ENCODE results near the gene MPO.

Gene MPO

DNA sequence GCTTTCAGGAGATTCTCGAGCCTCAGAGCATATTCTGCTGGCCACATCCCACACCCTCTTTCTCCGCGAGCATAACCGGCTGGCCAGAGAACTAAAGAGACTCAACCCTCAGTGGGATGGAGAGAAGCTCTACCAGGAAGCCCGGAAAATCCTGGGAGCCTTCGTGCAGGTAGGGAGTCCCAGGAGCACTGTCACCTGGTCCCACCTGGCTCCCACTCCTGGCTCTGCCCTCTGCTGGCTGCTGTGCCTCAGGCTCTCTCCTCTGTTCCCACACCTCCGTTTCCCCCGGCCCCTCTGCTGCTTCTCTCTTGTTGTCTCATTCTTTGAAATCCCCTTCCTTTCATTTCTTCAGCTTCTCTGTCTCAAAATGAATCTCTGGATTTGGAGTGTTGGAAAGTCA, 25.9 kb downstream of the MPO start:
- no peaks in the 10 kb centered on the region for H3K36me3 ChIP-seq (ENCODE audit: control insufficient read depth, insufficient read depth, low read length)
- no peak overlapping the region for H3K4me3 ChIP-seq (replicated peaks; ENCODE audit: low read depth, low read length)
- TF ChIP-seq, protein P1, sequence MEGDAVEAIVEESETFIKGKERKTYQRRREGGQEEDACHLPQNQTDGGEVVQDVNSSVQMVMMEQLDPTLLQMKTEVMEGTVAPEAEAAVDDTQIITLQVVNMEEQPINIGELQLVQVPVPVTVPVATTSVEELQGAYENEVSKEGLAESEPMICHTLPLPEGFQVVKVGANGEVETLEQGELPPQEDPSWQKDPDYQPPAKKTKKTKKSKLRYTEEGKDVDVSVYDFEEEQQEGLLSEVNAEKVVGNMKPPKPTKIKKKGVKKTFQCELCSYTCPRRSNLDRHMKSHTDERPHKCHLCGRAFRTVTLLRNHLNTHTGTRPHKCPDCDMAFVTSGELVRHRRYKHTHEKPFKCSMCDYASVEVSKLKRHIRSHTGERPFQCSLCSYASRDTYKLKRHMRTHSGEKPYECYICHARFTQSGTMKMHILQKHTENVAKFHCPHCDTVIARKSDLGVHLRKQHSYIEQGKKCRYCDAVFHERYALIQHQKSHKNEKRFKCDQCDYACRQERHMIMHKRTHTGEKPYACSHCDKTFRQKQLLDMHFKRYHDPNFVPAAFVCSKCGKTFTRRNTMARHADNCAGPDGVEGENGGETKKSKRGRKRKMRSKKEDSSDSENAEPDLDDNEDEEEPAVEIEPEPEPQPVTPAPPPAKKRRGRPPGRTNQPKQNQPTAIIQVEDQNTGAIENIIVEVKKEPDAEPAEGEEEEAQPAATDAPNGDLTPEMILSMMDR (IDR thresholded peaks at IDR 0.05; ENCODE audit: insufficient read depth, low read length, poor library complexity, severe bottlenecking): peak; percentile 34
- DNase-seq (ENCODE audit: extremely low read depth, insufficient read length): no peak
- no peaks in the 10 kb centered on the region; the same call in 1 of the 2 replicates for H3K27me3 ChIP-seq (replicated peaks; ENCODE audit: control insufficient read depth, insufficient read depth, low read length)

DNA sequence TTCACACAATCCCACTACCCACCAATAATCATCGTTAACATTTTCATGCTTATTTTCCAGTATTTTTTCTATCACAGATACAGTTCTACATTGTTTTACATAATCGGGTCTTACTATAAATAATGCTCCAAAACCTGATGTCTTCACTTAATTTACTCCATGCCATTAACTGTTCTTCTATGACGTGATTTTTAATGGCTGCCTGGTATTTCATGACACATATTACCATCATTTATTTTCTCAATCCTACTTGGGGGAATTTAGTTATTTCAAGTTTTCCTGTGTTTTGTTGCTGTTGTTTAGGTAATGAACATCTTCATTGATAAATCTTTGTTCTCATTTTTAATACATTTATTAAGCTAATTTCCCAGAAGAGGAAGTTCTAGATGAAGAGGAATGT, 27.7 kb downstream of the MPO start:
- TF ChIP-seq, protein P1 (IDR thresholded peaks at IDR 0.05; ENCODE audit: insufficient read depth, low read length, poor library complexity, severe bottlenecking): no peak
- H3K27me3 ChIP-seq (replicated peaks; ENCODE audit: control insufficient read depth, insufficient read depth, low read length): no peaks in the 10 kb centered on the region; the same call in 1 of the 2 replicates
- DNase-seq (ENCODE audit: extremely low read depth, insufficient read length): no peak
- H3K4me3 ChIP-seq (replicated peaks; ENCODE audit: low read depth, low read length): no peak overlapping the region
- no peaks in the 10 kb centered on the region for H3K36me3 ChIP-seq (ENCODE audit: control insufficient read depth, insufficient read depth, low read length)

DNA sequence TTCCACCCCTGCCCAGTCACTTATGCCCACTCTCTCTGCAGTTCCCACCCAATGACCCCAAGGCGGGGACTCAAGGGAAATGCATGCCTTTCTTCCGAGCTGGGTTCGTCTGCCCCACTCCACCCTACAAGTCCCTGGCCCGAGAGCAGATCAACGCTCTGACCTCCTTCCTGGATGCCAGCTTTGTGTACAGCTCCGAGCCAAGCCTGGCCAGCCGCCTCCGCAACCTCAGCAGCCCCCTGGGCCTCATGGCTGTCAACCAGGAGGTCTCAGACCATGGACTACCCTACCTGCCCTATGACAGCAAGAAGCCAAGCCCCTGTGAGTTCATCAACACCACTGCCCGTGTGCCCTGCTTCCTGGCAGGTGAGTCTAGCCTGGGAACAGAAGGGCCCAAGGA, 28.6 kb downstream of the MPO start:
- no peak for DNase-seq (ENCODE audit: extremely low read depth, insufficient read length)
- TF ChIP-seq, protein P1 (IDR thresholded peaks at IDR 0.05; ENCODE audit: insufficient read depth, low read length, poor library complexity, severe bottlenecking): no peak
- no peaks in the 10 kb centered on the region for H3K36me3 ChIP-seq (ENCODE audit: control insufficient read depth, insufficient read depth, low read length)
- no peaks in the 10 kb centered on the region; the same call in 1 of the 2 replicates for H3K27me3 ChIP-seq (replicated peaks; ENCODE audit: control insufficient read depth, insufficient read depth, low read length)
- H3K4me3 ChIP-seq (replicated peaks; ENCODE audit: low read depth, low read length): no peak overlapping the region

DNA sequence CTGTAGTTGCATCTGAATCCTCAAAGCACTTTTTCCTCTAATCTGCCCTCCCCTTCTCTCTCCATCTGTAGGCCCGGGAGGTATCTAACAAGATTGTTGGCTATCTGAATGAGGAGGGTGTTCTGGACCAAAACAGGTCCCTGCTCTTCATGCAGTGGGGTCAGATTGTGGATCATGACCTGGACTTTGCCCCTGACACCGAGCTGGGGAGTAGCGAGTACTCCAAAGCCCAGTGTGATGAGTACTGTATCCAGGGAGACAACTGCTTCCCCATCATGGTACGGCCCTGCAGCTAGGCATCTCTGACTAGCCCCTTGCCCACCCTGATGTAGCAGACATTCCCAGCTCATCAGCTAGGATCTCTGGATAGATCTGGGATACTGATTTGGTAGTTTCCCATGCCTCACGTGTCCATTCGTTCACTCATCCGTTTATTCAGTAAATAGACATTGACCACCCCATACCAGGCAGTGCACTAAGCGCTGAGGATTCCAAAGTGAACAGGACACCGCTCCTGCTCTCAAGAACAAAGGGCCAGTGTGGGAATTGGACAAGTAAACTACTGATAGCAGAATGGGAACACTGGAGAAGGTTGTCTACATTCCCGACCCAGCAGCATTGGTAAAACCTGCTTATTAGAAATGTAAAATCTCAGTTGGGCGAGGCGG, 30.3 kb downstream of the MPO start:
- Histone ChIP-seq H3K36me3 (ENCODE audit: control insufficient read depth, insufficient read depth, low read length) (no peaks in the 10 kb centered on the region), H3K4me3 (replicated peaks; ENCODE audit: low read depth, low read length) (no peak overlapping the region), H3K27me3 (replicated peaks; ENCODE audit: control insufficient read depth, insufficient read depth, low read length) (no peaks in the 10 kb centered on the region; the same call in 1 of the 2 replicates)
- no peak for DNase-seq (ENCODE audit: extremely low read depth, insufficient read length)
- TF ChIP-seq, protein P1 (IDR thresholded peaks at IDR 0.05; ENCODE audit: insufficient read depth, low read length, poor library complexity, severe bottlenecking): no peak

DNA sequence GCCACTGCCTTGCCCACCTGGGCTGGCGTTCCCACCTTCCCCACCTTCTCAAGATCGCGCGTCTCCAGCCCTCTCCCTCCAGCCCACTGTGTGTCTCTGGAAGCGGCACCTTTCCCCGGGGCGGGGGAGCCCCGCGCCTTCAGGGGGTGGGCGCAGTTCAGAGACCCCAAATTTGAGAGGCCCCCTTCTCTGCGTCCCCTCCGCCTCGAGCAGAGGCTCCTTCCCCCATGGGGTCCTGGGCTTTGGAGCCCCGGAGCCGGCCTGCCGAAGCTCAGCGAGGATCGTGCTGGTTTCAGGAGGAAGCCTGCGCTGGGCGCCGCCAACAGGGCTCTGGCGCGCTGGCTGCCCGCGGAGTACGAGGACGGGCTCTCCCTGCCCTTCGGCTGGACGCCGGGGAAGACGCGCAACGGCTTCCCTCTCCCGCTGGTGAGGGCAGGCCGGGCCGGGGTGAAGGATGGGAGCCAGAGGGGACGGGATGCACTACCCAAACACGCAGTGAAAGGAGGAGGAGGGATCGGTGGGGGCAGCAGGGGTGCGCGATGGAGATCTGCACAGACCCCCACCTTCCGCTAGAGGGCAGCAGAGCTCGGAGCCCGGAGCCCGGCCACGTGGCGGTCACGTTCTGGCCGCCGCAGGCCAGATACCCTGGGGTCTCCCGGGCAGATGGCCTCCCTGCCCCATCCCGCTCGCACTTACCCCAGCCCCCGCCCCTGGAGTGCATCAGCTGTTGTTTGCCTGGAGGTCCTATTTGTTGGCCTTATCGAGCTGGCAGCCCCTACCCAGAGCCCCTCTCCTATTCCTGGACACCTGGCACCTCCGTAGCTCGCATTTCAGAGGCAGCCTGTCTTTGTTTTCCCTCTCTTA, 31.2 kb downstream of the MPO start:
- TF ChIP-seq, protein P1 (IDR thresholded peaks at IDR 0.05; ENCODE audit: insufficient read depth, low read length, poor library complexity, severe bottlenecking): peak; percentile 96
- DNase-seq (ENCODE audit: extremely low read depth, insufficient read length): peak; percentile 69
- Histone ChIP-seq H3K27me3 (replicated peaks; ENCODE audit: control insufficient read depth, insufficient read depth, low read length) (no peaks in the 10 kb centered on the region), H3K36me3 (ENCODE audit: control insufficient read depth, insufficient read depth, low read length) (no peaks in the 10 kb centered on the region), H3K4me3 (replicated peaks; ENCODE audit: low read depth, low read length) (peak overlapping the region; percentile 48)
